SK-N-SH (cell line): ENCODE measurements around the gene GOLGA8O. TPM values are rescaled to one million over a fixed set of nuclear protein-coding genes. Genes with fewer than 3 reads are reported as not detected.
"Not testable (repeated sequence)": the region's sequence is repeated elsewhere in the genome, so short reads cannot be mapped to it uniquely, and the experiment has no call there.

Experiments used
- CTCF ChIA-PET: fragments of 300-600, 350-600 bp; formaldehyde crosslinking; extraction: SDS; loops from one replicate; lab custom pipeline; 2021; lab: Yijun Ruan, JAX
- POLR2A ChIA-PET: fragments of 350-600 bp; sonication (Branson Sonifier 250); formaldehyde crosslinking; extraction: SDS; loops from one replicate; lab custom pipeline; 2020; ENCODE audit warnings: antibody characterized with exemption, inconsistent platforms; lab: Yijun Ruan, JAX
- DNase-seq: peaks from one replicate; pipeline ENCODE4 v3.0.0; 2012
- H2AFZ ChIP-seq: fragments of 200-600 bp; sonication (generic); 2 replicates; pipeline ENCODE4 v1.8.1; 2016; ENCODE audit warnings: antibody characterized with exemption, mild to moderate bottlenecking, low read depth
- H3F3A ChIP-seq: fragments of 200-600 bp; sonication (generic); replicated peaks from 2 replicates; pipeline ENCODE3; 2016; ENCODE audit warnings: antibody characterized with exemption, mild to moderate bottlenecking; ENCODE audit not compliant: insufficient read depth
- H3K27ac ChIP-seq, 2 experiments: fragments of 200-500 bp in 1 of 2; fragments of 200-600 bp in 1 of 2; sonication (Bioruptor generic) in 1 of 2; sonication (generic), shearing (Covaris generic) in 1 of 2; 2 replicates each; pipeline versions ENCODE4 v1.5.1 to v1.6.1; 2014 to 2016; ENCODE audit warnings: low read depth in 2 of 2, inconsistent platforms in 1 of 2, low read length in 1 of 2, mild to moderate bottlenecking in 1 of 2, mixed read lengths in 1 of 2
- H3K27me3 ChIP-seq: fragments of 200-600 bp; sonication (generic), shearing (Covaris generic); 2 replicates; pipeline ENCODE4 v1.6.1; 2016; ENCODE audit warnings: mixed run types; ENCODE audit not compliant: insufficient read depth
- H3K36me3 ChIP-seq, 2 experiments: fragments of 200-500 bp in 1 of 2; fragments of 200-600 bp in 1 of 2; sonication (Bioruptor generic) in 1 of 2; sonication (generic) in 1 of 2; replicated peaks in 1 of 2; 2 replicates each; pipeline versions ENCODE3 to v1.5.1; 2014 to 2016; ENCODE audit warnings: low read length in 1 of 2, mild to moderate bottlenecking in 1 of 2; ENCODE audit not compliant: insufficient read depth in 2 of 2, control insufficient read depth in 1 of 2
- H3K4me1 ChIP-seq, 2 experiments: fragments of 200-500 bp in 1 of 2; fragments of 200-600 bp in 1 of 2; sonication (Bioruptor generic) in 1 of 2; sonication (generic), shearing (Covaris generic) in 1 of 2; 2 replicates each; pipeline versions ENCODE4 v1.5.1 to v1.6.1; 2014 to 2016; ENCODE audit warnings: low read depth in 1 of 2, low read length in 1 of 2, mixed run types in 1 of 2; ENCODE audit not compliant: insufficient read depth in 2 of 2, control insufficient read depth in 1 of 2
- H3K4me2 ChIP-seq: fragments of 200-600 bp; sonication (generic), shearing (Covaris generic); 2 replicates; pipeline ENCODE4 v1.6.1; 2017; ENCODE audit warnings: mixed run types
- H3K4me3 ChIP-seq, 2 experiments: fragments of 200-500 bp in 1 of 2; fragments of 200-600 bp in 1 of 2; sonication (Bioruptor generic) in 1 of 2; sonication (generic), shearing (Covaris generic) in 1 of 2; 2 replicates each; pipeline versions ENCODE4 v1.5.1 to v1.8.1; 2014 to 2016; ENCODE audit warnings: low read depth in 2 of 2, inconsistent platforms in 1 of 2, low read length in 1 of 2, mild to moderate bottlenecking in 1 of 2, mixed read lengths in 1 of 2, moderate library complexity in 1 of 2
- H3K79me2 ChIP-seq: fragments of 200-600 bp; sonication (generic); 2 replicates; pipeline ENCODE4 v1.8.1; 2017; ENCODE audit warnings: mild to moderate bottlenecking; ENCODE audit not compliant: insufficient read depth
- H3K9ac ChIP-seq: fragments of 200-600 bp; sonication (generic); 2 replicates; pipeline ENCODE4 v1.6.1; 2017; ENCODE audit warnings: mixed run types
- H3K9me2 ChIP-seq: fragments of 200-600 bp; sonication (generic); 2 replicates; pipeline ENCODE4 v1.6.1; 2017; ENCODE audit warnings: mixed run types
- H3K9me3 ChIP-seq: fragments of 200-600 bp; sonication (generic); 2 replicates; pipeline ENCODE4 v1.6.1; 2017; ENCODE audit warnings: mixed run types, mild to moderate bottlenecking, moderate library complexity
- H4K20me1 ChIP-seq: fragments of 200-600 bp; sonication (generic); 2 replicates; pipeline ENCODE4 v1.6.1; 2017; ENCODE audit warnings: mild to moderate bottlenecking, mixed run types; ENCODE audit not compliant: insufficient read depth
- WGBS: methylation state at CpG from one replicate; pipeline ENCODE4 v1.1.6; 2017; ENCODE audit warnings: low lambda C conversion rate; 5-methylcytosine and 5-hydroxymethylcytosine counted together
- polyA plus RNA-seq, 3 experiments: library from polyadenylated mRNA; depleted of rRNA; stranded (reverse); fragments of >200 nt; gene quantifications; 2 replicates each; pipeline ENCODE4 v1.2.3, GENCODE V29; 2012

Gene GOLGA8O
- polyA plus RNA-seq, 1 of the 3 experiments (the other 2 are of a cell fraction): 0.26 TPM

DNA sequence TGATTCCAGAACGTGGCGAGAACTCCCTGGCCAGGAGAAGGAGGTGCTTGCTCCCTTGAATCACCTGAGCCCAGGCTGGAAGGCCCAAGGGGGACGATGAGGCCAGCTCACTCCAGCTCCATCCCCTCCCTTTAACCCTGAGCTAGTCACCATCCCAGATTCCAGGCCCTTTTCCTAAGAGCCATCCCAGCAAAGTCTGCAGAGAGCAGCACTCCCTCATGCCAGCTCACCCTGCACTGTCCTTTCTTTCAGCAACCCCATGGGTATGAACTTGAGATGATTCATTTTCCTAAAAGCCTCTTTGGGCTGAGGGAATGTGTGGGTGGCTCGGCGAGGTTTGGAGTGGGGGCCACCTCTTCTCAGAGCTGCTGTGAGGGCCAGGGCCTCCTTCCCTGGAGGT, 26.2 kb upstream of the GOLGA8O start:
- H3K27ac ChIP-seq, H3K4me3 ChIP-seq, DNase-seq, H3K4me2 ChIP-seq, H2AFZ ChIP-seq, H3F3A ChIP-seq, CTCF ChIA-PET, POLR2A ChIA-PET, H4K20me1 ChIP-seq, H3K9ac ChIP-seq, H3K9me2 ChIP-seq, H3K9me3 ChIP-seq, H3K27me3 ChIP-seq, H3K4me1 ChIP-seq, H3K36me3 ChIP-seq, H3K79me2 ChIP-seq: not testable (repeated sequence)
- no CpG with 5 or more reads among the region's 5 CpGs for WGBS

DNA sequence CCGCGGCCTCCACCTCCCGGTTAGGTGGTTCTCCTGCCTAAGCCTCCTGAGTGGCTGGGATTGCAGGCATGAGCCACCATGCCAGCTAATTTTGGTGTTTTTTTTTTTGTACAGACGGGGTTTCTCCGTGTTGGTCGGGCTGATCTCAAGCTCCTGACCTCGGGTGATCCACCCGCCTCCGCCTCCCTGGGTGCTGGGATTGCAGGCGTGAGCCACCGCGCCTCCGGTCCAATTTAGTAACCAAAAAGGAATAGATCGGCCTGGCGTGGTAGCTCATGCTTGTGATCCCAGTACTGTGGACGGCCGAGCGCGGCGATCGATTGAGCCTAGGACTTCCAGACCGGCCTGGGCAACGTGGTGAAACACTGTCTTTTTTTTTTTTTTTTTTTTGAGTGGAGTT, 12.6 kb upstream of the GOLGA8O start:
- H3K27ac ChIP-seq, H4K20me1 ChIP-seq, H3K4me2 ChIP-seq, H3K4me3 ChIP-seq, DNase-seq, H3K9me2 ChIP-seq, H3K79me2 ChIP-seq, POLR2A ChIA-PET, H3K9ac ChIP-seq, CTCF ChIA-PET, H3K27me3 ChIP-seq, H3K36me3 ChIP-seq, H3K9me3 ChIP-seq, H3F3A ChIP-seq, H2AFZ ChIP-seq, H3K4me1 ChIP-seq: not testable (repeated sequence)
- 92% methylated on average over 23 of the region's 23 CpGs for WGBS

DNA sequence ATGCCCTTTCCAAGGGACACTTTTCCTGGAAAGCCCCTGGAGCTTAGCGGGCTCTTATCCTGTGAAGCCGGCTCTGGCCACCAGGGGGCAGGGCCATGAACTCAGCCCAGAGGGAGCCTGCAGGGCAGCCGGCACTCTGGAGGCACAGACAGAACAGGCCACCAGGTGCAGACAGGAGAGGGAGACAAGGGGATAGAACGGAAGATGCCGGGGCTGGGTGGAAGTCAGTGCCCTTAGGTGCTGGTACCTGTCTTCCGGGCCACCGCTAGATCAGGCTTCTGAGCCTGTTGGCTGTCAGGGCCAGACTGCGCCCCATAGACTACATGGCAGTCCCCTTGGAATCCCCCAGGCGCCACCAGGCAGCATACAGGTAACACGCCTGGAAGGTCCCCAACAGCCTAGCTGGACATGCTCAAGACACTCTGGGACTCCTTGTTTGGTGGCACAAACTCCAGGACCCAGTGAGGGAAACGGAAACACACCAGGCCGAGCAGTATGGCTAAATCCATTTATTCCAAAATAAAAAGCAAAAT, 14.9 kb downstream of the GOLGA8O start:
- H3K9me3 ChIP-seq, POLR2A ChIA-PET, H3F3A ChIP-seq, H3K9ac ChIP-seq, DNase-seq, H2AFZ ChIP-seq, H3K9me2 ChIP-seq, H4K20me1 ChIP-seq, CTCF ChIA-PET, H3K27ac ChIP-seq, H3K27me3 ChIP-seq, H3K36me3 ChIP-seq, H3K4me1 ChIP-seq, H3K4me2 ChIP-seq, H3K79me2 ChIP-seq, H3K4me3 ChIP-seq: not testable (repeated sequence)
- WGBS: no CpG with 5 or more reads among the region's 12 CpGs

DNA sequence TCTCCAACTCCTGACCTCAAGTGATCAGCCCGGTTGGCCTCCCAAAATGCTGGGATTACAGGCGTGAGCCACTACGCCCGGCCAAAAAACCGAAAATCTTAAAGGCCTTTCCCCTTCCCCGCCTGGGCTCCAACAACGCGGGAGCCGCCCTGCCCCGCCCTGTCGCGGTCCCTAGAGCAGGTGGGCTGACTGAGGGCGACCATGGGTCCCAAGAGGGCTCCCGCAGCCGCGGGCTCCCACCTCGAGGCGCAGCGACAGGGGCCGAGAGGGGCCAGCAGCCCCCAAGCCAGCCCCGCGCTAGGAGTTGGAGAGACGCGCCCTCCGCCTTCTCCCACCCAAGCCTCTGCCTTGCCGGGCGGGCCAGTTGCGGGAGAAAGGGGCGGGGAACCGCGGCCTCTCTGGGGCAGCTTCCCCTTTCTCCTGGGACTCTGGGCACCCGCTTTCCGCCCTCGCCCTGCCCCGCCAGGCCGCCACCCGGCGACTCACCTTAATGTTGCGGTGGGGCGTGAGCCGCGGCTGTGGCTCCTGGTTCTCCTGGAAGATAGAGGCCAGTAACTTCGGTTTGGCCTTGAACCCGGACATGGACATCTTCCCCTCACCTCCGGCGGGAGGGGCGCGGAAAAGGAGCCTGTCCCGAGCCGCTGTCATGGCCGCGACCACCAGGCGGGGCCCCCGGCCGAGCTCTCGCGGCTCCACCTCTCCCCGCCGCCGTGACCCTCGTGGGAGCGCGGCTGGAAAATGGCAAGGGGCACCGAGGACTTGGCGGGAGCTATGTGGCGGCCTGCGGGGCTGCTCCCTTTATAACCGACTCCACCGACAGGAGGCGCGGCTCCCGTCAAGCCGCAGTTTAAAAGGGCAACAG, 21.1 kb downstream of the GOLGA8O start:
- H2AFZ ChIP-seq, POLR2A ChIA-PET, H3K9me3 ChIP-seq, DNase-seq, H3K4me2 ChIP-seq, H3K36me3 ChIP-seq, H3F3A ChIP-seq, CTCF ChIA-PET, H3K27ac ChIP-seq, H4K20me1 ChIP-seq, H3K9me2 ChIP-seq, H3K9ac ChIP-seq, H3K27me3 ChIP-seq, H3K4me3 ChIP-seq, H3K4me1 ChIP-seq, H3K79me2 ChIP-seq: not testable (repeated sequence)
- WGBS: no CpG with 5 or more reads among the region's 73 CpGs

DNA sequence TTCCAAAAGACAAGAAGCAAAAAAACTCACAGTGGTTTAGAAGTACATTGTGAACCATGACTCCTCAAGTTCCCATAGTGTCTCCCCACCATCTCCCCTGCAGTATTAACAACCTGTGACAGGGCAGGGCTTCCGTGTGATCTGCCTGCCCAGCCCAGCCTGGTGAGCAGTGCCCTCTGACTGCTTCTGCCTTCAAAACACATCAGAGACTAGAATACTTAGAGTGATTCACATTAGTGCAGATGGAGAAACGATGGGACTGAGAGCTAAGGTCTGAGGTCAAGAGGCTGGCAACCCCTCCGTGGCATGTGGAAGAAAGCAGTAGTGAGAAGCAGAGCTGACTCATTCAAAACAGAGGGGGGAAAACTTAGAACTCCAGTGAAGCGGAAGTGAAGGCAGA, 27.8 kb downstream of the GOLGA8O start:
- H3K4me2 ChIP-seq, POLR2A ChIA-PET, H3F3A ChIP-seq, H3K79me2 ChIP-seq, CTCF ChIA-PET, H3K9me3 ChIP-seq, H3K36me3 ChIP-seq, H3K4me3 ChIP-seq, H3K27ac ChIP-seq, H4K20me1 ChIP-seq, H3K4me1 ChIP-seq, H2AFZ ChIP-seq, DNase-seq, H3K9ac ChIP-seq, H3K9me2 ChIP-seq, H3K27me3 ChIP-seq: not testable (repeated sequence)
- 46% methylated on average over 1 of the region's 4 CpGs for WGBS

DNA sequence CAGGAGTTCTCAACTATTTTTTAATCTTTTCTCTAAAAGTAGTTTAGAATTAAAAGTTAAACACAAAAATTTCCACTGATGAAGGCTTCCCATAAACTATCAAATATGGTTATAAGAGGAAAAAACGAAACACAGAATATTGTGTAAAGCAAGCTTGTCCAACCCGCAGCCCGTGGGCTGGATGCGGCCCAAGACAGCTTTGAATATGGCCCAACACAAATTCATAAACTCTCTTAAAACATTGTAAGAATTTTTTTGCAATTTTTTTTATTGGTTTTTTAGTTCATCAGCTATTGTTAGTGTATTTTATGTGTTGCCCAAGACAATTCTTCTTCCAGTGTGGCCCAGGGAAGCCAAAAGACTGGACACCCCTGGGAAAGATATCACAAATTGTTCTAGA, 28.9 kb downstream of the GOLGA8O start:
- not testable (repeated sequence) for H3K9me3 ChIP-seq, DNase-seq
- WGBS: 77% methylated on average over 4 of the region's 4 CpGs

More for the DNA sequence above, 28.9 kb downstream of the GOLGA8O start:
- H3F3A ChIP-seq, H3K4me1 ChIP-seq, H3K79me2 ChIP-seq, H3K27me3 ChIP-seq, H4K20me1 ChIP-seq, CTCF ChIA-PET, H2AFZ ChIP-seq, POLR2A ChIA-PET, H3K36me3 ChIP-seq, H3K9ac ChIP-seq, H3K27ac ChIP-seq, H3K9me2 ChIP-seq, H3K4me2 ChIP-seq, H3K4me3 ChIP-seq: not testable (repeated sequence)
